Aorta (tissue), 5 donors: ENCODE measurements around the gene ACSS1. TPM values are rescaled to one million over a fixed set of nuclear protein-coding genes. Genes with fewer than 3 reads are reported as not detected.

Experiments
- ATAC-seq: fragments of 200-7000 bp; cut with Tn5 transposase; one replicate; pipeline ENCODE4 v1.9.1; 2022; ENCODE audit warnings: moderate library complexity; ENCODE audit not compliant: low FRiP score
- DNase-seq, 2 donors: peaks; one replicate each; pipeline ENCODE4 v3.0.0-alpha.2; 2020
- H3K27ac ChIP-seq, 2 donors: one replicate each; pipeline ENCODE4 v1.5.1; 2013; ENCODE audit warnings: low read length in 2 of 2, mild to moderate bottlenecking in 2 of 2, moderate library complexity in 2 of 2, control low read depth in 1 of 2, inconsistent platforms in 1 of 2, low read depth in 1 of 2
- H3K27me3 ChIP-seq, 2 donors: one replicate each; pipeline ENCODE4 v1.6.1; 2013; ENCODE audit warnings: control low read depth in 1 of 2, low read length in 1 of 2, mild to moderate bottlenecking in 1 of 2, moderate library complexity in 1 of 2; ENCODE audit not compliant: insufficient read depth in 2 of 2, control insufficient read depth in 1 of 2
- H3K36me3 ChIP-seq, 2 donors: one replicate each; pipeline ENCODE4 v1.6.1; 2013; ENCODE audit warnings: control low read depth in 1 of 2, low read length in 1 of 2, mild to moderate bottlenecking in 1 of 2; ENCODE audit not compliant: insufficient read depth in 2 of 2, control insufficient read depth in 1 of 2
- H3K4me1 ChIP-seq, 2 donors: one replicate each; pipeline ENCODE4 v1.6.1; 2013; ENCODE audit warnings: low read length in 2 of 2, control low read depth in 1 of 2, mild to moderate bottlenecking in 1 of 2, moderate library complexity in 1 of 2; ENCODE audit not compliant: insufficient read depth in 2 of 2, control insufficient read depth in 1 of 2
- H3K4me3 ChIP-seq, 2 donors: one replicate each; pipeline ENCODE4 v1.5.1; 2013; ENCODE audit warnings: low read length in 2 of 2, control low read depth in 1 of 2, mild to moderate bottlenecking in 1 of 2
- H3K9me3 ChIP-seq: one replicate; pipeline ENCODE4 v1.6.1; 2013; ENCODE audit warnings: mild to moderate bottlenecking, low read length; ENCODE audit not compliant: control insufficient read depth
- WGBS, 2 donors: extraction: QIAGEN DNeasy Blood & Tissue Kit; methylation state at CpG; one replicate each; pipeline ENCODE4 v1.1.7; 2013; 5-methylcytosine and 5-hydroxymethylcytosine counted together
- intact Hi-C, 2 donors: fragments of 100-400 bp; cut with DNase I; formaldehyde crosslinking; loops; one replicate each; pipeline versions ENCODE4 v1.14.2 to v1.15.0; 2022
- polyA plus RNA-seq, 2 donors: library from polyadenylated mRNA; stranded (reverse); fragments of 200-250 nt; gene quantifications; one replicate each; pipeline ENCODE4 v1.2.3, GENCODE V29; 2013
- total RNA-seq, 2 donors: library from RNA; stranded (reverse); fragmentation: NEBNext Ultra II Directional; extraction: Animal tissue kit (Norgen Biotek cat#: 25700); gene quantifications; one replicate each; pipeline ENCODE4 v1.2.1, GENCODE V29; 2021
- donor health status: healthy with polysubstance abuse.
- donor health status: Bipolar disorder and iron deficiency.
- donor health status: DM: no; HTN: no; CAD: no.
- donor health status: DM: no; HTN: no; CAD: no.
- donor health status: DM: yes; HTN: yes; CAD: no.

The ACSS1 gene
- total and polyA plus RNA-seq, 4 donors: 7.6 to 23.4 (median 18.3) TPM

- no peaks in the 10 kb centered on the region for H3K27me3 ChIP-seq
- 89% methylated on average over 11 of the region's 11 CpGs for WGBS, 2 donors
- no peak overlapping the region for H3K4me3 ChIP-seq
- no peaks in the 10 kb centered on the region for H3K4me1 ChIP-seq
- intact Hi-C loops: loop anchor here in 1 of 2 donors (10.0 kb wide), 1 partner anchor 331 kb away; the partner anchor contains the start of gene ABHD12
- H3K27ac ChIP-seq: no peak overlapping the region
- H3K9me3 ChIP-seq: no peaks in the 10 kb centered on the region
- no peaks in the 10 kb centered on the region for H3K36me3 ChIP-seq
- peak in 1 of 2 donors; percentile 55 for DNase-seq
- ATAC-seq: no peak
Observed at GRCh38 chr20:25063546-25063945, 5.6 kb upstream of the ACSS1 start.

GRCh38 chr20:25062841-25063240 is 4.9 kb upstream of the ACSS1 start:
- H3K9me3 ChIP-seq: no peaks in the 10 kb centered on the region
- H3K36me3 ChIP-seq: no peaks in the 10 kb centered on the region
- no peak overlapping the region for H3K4me3 ChIP-seq
- 90 to 95% methylated on average over 7 of the region's 7 CpGs for WGBS, 2 donors
- no peak overlapping the region for H3K27ac ChIP-seq
- ATAC-seq (no peak), DNase-seq (no peak)
- no peaks in the 10 kb centered on the region for H3K27me3 ChIP-seq
- intact Hi-C loops: loop anchor here in 1 of 2 donors (10.0 kb wide), 1 partner anchor 332 kb away; the partner anchor contains the start of gene ABHD12
- H3K4me1 ChIP-seq: no peaks in the 10 kb centered on the region

GRCh38 chr20:25061821-25062530 is 4.0 kb upstream of the ACSS1 start:
- WGBS, 2 donors: 93 to 95% methylated on average over 15 of the region's 15 CpGs
- peak in 1 of 2 donors; percentile 51 for DNase-seq
- ATAC-seq: no peak

DNA sequence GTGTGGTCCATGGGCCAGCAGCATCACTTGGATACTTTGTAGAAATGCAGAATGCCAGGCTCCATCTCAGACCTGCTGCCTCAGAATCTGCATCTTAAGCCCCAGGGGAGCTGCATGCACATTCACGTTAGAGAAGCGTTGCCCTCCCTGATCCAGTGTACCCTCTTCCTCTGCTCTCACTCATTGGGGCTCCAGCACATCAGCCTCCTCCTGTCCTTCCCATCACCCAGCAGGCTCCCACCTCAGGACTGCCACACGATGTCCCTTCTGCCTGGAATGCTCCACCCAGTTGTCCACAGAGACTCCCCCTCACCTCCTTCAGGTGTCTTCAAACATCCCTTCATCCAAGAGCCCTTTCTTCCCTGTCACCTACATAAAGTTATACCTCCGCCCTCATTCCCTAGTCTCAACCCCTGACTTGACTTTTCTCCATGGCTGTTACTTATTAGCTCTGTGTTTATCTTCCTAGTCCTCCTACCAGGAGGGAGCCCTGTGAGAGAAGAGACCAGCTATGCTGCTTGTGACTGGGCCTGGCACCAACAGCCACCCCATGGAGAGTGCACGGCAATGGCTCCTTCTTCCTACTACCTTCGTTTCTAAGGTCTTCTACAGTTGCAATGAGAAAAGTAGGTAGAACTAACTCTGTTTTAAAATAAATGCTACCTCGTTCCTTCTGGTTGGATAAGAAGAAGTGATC is 3.3 kb upstream of the ACSS1 start:
- intact Hi-C loops: loop anchor here in 1 of 2 donors (10.0 kb wide), 1 partner anchor 334 kb away; the partner anchor contains the start of gene ABHD12
- Histone ChIP-seq H3K4me3 (no peak overlapping the region), H3K27ac (no peak overlapping the region), H3K9me3 (no peaks in the 10 kb centered on the region), H3K36me3 (no peaks in the 10 kb centered on the region), H3K4me1 (no peaks in the 10 kb centered on the region), H3K27me3 (no peaks in the 10 kb centered on the region)
- DNase-seq (peak in 1 of 2 donors; percentile 61), ATAC-seq (no peak)
- WGBS, 2 donors: 88 to 96% methylated on average over 7 of the region's 7 CpGs

More at GRCh38 chr20:25061821-25062530, 4.0 kb upstream of the ACSS1 start:
- intact Hi-C loops: loop anchor here in 1 of 2 donors (10.0 kb wide), 1 partner anchor 333 kb away; the partner anchor contains the start of gene ABHD12
- H3K36me3 ChIP-seq: no peaks in the 10 kb centered on the region
- no peaks in the 10 kb centered on the region for H3K9me3 ChIP-seq
- H3K4me1 ChIP-seq: no peaks in the 10 kb centered on the region
- H3K4me3 ChIP-seq: no peak overlapping the region
- H3K27me3 ChIP-seq: no peaks in the 10 kb centered on the region
- H3K27ac ChIP-seq: no peak overlapping the region

DNA sequence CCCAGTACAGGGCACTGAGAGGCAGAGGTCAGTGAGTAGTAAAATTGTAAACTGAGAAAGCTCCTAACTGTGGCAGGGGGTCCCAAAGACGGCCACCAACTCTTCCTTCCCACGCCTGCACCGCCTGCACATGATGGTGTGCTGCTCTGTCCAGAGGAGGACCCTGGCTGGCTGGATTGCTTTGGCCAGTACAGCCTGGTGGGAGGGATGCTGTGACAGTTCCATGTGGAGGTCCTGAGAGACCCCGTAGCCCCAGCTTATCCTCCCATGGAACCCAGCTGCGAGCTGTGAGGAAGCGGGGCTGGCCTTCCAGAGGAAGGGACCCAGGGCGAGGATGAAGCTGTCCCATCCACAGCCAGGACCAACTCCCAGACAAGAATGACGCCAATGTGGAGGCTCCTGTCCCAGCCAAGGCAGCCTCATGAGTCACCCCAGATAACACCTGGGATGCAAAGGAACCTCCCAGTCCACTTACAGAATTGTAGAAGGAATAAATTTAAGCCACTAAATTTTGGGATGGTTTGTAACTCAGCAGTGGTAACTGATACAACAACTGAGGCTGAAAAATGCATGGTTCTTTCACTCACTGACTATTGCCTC is 2.0 kb upstream of the ACSS1 start:
- DNase-seq: no peak
- intact Hi-C loops: loop anchor here in 1 of 2 donors (10.0 kb wide), 1 partner anchor 335 kb away; the partner anchor contains the start of gene ABHD12
- no peak for ATAC-seq
- Histone ChIP-seq H3K4me1 (peaks cover 1 to 4% of the 10 kb centered on the region in 2 donors), H3K36me3 (no peaks in the 10 kb centered on the region), H3K27ac (no peak overlapping the region), H3K4me3 (no peak overlapping the region), H3K9me3 (no peaks in the 10 kb centered on the region), H3K27me3 (no peaks in the 10 kb centered on the region)
- WGBS, 2 donors: 86 to 93% methylated on average over 8 of the region's 8 CpGs

DNA sequence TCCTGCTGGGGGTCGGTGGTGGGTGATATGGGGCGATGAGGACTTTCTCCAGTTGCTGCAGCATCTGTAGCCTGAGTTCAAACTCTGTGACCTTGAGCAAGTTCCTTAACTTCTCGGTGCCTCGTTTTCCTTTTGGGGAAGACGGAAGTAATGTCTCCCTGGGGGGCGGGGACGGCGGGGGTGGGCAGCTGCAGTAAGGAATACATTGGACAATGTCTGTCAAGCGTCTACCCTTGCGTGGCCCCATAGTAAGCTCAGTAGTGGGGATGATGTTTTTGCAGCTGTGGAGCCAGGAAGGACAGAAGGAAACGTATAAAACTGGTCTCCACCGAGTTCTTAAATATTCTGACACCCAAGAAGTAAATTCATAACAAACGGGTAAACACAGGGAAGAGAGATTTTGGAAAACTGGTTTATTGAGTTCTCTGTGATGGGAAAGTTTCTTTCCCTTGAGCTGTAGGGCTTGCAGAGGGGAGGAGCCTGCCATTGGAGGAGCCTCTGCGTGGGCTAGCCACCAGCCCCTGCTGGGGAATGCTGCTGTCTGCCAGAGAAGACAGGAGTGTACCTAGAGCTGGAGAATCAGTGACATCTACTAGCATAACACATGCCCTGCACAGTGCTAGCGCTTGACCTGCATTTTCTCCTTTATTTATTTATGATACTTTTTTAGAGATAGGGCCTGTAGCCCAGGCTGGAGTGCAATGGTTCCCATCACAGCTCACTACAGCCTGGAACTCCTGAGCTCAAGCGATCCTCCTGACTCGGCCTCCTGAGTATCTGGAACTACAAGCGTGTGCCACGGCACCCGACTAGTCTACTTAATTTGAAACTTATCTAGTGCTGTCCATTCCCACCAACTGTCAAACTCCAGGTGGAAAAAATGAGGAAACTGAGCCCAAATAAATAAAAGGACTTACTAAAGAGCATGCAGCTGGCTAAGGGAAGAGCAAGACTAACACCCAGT is 1.2 kb upstream of the ACSS1 start:
- H3K36me3 ChIP-seq: no peaks in the 10 kb centered on the region
- H3K9me3 ChIP-seq: no peaks in the 10 kb centered on the region
- peak overlapping the region in 1 of 2 donors; percentile 10 for H3K27ac ChIP-seq
- peak overlapping the region; percentile 68 to 78 for H3K4me3 ChIP-seq
- ATAC-seq: no peak
- no peak for DNase-seq
- WGBS, 2 donors: 26 to 29% methylated on average over 20 of the region's 20 CpGs
- H3K27me3 ChIP-seq: no peaks in the 10 kb centered on the region
- peaks cover 4 to 5% of the 10 kb centered on the region in 2 donors for H3K4me1 ChIP-seq
- intact Hi-C loops: no loop called here

GRCh38 chr20:25057234-25058050 is 497 bp downstream of the ACSS1 start:
- DNase-seq (peak; percentile 89 to 91), ATAC-seq (peak; percentile 84)
- Histone ChIP-seq H3K27ac (peak overlapping the region in 1 of 2 donors; percentile 82), H3K27me3 (no peaks in the 10 kb centered on the region), H3K4me1 (peaks cover 4 to 8% of the 10 kb centered on the region in 2 donors), H3K4me3 (peak overlapping the region; percentile 68 to 78), H3K36me3 (no peaks in the 10 kb centered on the region), H3K9me3 (no peaks in the 10 kb centered on the region)
- intact Hi-C loops: loop anchor here in 1 of 2 donors (2.0 kb wide), 1 partner anchor 19 kb away; no protein-coding TSS in a partner anchor
- WGBS, 2 donors: 1% methylated on average over 60 to 86 of the region's 86 CpGs
